GM18505 (cell line): Measurements from ENCODE around the gene PNLDC1.
"Not testable (repeated sequence)": the region's sequence is repeated elsewhere in the genome, so short reads cannot be mapped to it uniquely, and the experiment has no call there.

Experiments
- ATAC-seq: cut with Tn5 transposase; IDR thresholded peaks from one replicate; pipeline ENCODE4 v1.9.1; 2021; ENCODE audit not compliant: unreplicated experiment
- POLR2A ChIP-seq: IDR thresholded peaks from 4 replicates; pipeline ENCODE4 v1.6.1; 2011; ENCODE audit warnings: borderline replicate concordance; ENCODE audit not compliant: insufficient read depth, insufficient read length; ENCODE audit errors: extremely low read depth

PNLDC1 gene

DNA sequence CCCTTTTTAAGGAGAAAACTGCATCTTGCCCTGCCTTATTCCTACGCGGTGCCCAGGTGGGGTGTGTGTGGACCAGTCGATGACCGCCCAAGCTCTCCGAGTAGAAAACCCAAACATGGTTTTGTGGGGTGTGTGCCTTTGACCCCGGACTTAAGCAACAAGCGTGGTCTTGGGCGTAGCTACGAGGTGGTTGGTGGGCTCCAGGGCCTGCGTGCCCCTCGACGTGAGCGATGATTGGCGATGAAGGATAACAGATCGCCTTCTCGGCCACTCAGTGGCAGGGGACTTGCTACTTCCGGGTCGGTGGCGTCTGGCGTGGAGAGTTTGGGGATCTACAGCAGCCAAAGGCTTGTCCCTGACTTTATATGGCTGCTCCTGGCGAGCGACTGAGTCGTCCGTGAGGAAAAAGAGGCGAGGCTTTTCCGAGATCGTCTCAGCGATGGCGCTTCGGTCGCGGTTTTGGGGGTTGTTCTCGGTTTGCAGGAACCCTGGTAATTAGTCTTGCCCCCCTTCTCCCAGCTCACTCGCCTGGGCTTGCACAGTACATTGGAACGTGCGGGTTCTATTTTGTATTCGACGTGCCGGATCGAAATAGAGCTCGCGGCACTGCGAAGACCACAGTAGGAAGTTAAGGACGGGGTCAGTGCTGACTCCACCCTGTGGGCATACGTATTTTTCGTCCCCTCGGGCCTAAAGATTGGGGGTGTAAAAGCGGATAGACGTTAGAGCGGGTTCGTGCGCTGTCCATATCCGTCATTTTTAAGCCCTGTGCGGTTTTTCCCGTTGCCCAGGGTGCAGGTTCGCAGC is 9.7 kb upstream of the PNLDC1 start, which contains the start of gene MRPL18:
Gene MRPL18 (plus strand): TSS at position 319 of the 807 bp plus-strand sequence. CDS start 121 bp downstream, at position 440.
- TF ChIP-seq POLR2A, result peak; percentile 74
- peak; percentile 79 for ATAC-seq

DNA sequence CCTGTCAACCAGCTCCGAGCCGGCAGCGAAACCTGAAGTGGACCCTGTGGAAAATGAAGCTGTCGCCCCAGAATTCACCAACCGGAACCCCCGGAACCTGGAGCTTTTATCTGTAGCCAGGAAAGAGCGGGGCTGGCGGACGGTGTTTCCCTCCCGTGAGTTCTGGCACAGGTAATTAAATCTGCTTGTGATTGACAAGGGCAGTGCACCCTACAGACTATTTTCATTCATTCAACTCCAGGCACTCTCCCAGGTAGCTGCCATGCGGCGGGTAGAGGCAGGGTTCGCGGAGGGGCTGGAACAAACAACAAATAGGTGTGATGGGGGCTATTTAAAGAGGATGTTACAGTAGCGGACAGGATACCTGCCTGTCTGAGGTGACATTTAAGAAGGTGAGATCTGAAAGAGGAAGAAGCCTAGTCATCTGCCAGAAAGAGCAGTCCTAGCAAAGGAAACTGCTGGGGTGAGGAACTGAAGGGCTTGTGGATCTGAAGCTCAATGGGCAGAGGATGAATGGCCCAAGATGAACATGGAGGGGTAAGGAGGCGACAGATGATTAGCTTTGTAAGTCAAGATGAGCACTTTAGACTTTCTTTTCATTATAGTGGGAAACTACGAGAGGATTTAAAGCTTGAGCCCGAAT is 9.0 kb upstream of the PNLDC1 start:
- TF ChIP-seq POLR2A, result no peak
- ATAC-seq, result no peak

DNA sequence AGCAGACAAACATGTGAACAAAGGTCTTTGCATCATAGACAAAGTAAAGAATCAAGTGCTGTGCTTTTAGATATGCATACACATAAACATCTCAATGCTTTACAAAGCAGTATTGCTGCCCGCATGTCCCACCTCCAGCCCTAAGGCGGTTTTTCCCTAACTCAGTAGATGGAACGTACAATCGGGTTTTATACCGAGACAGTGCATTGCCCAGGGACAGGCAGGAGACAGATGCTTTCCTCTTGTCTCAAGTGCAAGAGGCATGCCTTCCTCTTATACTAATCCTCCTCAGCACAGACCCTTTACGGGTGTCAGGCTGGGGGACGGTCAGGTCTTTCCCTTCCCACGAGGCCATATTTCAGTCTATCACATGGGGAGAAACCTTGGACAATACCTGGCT is 5.1 kb upstream of the PNLDC1 start:
- ATAC-seq, result not testable (repeated sequence)

DNA sequence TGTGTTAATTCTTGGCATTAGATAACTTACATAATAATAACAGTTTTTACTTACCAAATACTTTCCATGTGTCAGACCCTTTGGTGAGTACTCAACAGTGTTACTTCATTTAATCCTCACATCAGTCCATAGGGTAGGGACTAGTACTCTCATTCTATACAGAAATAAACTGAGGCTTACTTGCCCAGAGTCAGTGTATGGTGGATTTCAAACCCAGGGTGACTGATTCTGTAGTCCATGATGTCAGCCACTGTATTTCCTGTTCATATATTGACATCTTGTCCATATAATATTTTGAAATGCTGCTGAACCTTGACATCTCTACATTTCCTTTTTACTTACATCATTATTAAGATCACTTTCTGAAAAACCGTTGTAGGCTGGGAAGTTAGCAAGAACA is 2.5 kb upstream of the PNLDC1 start:
- no peak for TF ChIP-seq POLR2A
- ATAC-seq, result no peak

DNA sequence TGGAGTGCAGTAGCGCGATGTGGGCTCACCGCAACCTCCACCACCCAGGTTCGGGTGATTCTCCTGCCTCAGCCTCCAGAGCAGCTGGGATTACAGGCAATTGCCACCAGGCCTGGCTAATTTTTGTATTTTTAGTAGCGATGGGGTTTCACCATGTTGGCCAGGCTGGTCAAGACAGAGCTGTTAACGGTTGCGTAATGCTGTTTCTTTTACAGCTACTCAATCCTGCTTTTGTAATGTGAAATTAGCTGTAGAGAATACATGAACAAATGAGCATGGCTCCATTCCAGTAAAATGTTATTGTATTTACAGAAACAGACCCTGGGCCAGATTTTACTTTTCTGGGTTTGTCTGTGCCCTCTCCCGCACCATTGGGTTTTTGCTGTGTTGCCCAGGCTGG is 1.9 kb downstream of the PNLDC1 start:
- ATAC-seq, result no peak

GRCh38 chr6:159804504-159804903 is 4.4 kb downstream of the PNLDC1 start:
- ATAC-seq, result no peak
- no peak for TF ChIP-seq POLR2A

More for the DNA sequence above, 1.9 kb downstream of the PNLDC1 start:
- TF ChIP-seq POLR2A, result no peak

GRCh38 chr6:159805440-159806020 is 5.5 kb downstream of the PNLDC1 start:
- ATAC-seq, result no peak
- TF ChIP-seq POLR2A, result no peak

- no peak for TF ChIP-seq POLR2A
- ATAC-seq, result no peak
These were observed 6.0 kb downstream of the PNLDC1 start for GRCh38 chr6:159806021-159806458.

- ATAC-seq, result no peak
- TF ChIP-seq POLR2A, result no peak
These were observed 7.2 kb downstream of the PNLDC1 start for GRCh38 chr6:159807150-159807858.

DNA sequence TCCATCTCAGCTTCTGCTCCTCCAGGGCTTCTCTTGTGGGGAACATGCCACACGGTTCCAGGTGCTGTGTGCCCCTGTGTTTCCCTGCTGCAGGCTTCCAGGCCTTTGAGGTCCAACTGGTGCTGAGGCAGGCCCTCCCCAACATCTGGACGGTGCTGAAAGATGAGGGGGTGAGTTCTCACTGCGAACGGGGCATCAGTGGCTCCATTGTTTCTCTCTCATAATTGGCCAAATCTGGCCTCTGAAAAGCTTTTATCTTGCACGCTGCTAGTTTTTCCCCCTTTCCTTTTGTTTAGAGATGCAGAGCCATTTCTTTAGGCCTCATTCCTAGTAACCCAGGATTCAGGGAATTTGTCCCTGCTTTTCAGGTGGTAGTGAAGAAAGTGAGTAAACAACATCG is 8.6 kb downstream of the PNLDC1 start:
- no peak for ATAC-seq
- no peak for TF ChIP-seq POLR2A

- peak; percentile 65 for ATAC-seq
- no peak for TF ChIP-seq POLR2A
These were observed 9.1 kb downstream of the PNLDC1 start for GRCh38 chr6:159809149-159809548.

GRCh38 chr6:159813781-159814180 is 13.7 kb downstream of the PNLDC1 start:
- no peak for TF ChIP-seq POLR2A
- no peak for ATAC-seq

- ATAC-seq, result no peak
- TF ChIP-seq POLR2A, result no peak
These were observed 15.3 kb downstream of the PNLDC1 start for GRCh38 chr6:159815410-159815809.

DNA sequence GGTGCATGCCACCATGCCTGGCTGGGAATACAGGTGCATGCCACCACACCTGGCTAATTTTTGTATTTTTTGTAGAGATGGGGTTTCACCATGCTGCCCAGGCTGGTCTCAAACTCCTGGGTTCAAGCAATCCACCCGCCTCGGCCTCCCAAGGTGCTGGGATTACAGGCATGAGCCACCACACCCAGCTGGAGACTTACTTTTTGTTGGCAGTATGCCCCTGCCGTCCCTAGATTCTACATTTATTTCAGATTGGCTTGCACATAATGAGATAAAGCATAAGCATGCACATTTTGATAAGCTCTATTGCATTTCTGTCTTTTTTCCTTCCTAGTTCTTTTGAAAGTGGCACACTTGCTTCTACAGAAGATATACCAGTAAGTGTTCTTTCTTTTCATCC is 16.7 kb downstream of the PNLDC1 start:
- ATAC-seq, result not testable (repeated sequence)
